Measurements from ENCODE around the gene GNAI2.

- no peak for TF ChIP-seq GLIS3 (CRISPR knock-in tag; IDR thresholded peaks at IDR 0.05)
- TF ChIP-seq ARNTL (CRISPR knock-in tag; IDR thresholded peaks at IDR 0.05; ENCODE audit: borderline replicate concordance, low read depth): no peak
- no peak for TF ChIP-seq ZC3H10 (CRISPR knock-in tag; IDR thresholded peaks at IDR 0.05)
- TF ChIP-seq TCF4 (CRISPR knock-in tag; IDR thresholded peaks at IDR 0.05; ENCODE audit: borderline replicate concordance): no peak
- TF ChIP-seq CSRNP3 (CRISPR knock-in tag; IDR thresholded peaks at IDR 0.05): no peak
- TF ChIP-seq ZNF8 (CRISPR knock-in tag; IDR thresholded peaks at IDR 0.05): no peak
Measured at GRCh38 chr3:50212502-50212901, 23.5 kb upstream of the GNAI2 start.

Data from SK-N-SH treated with all-trans-retinoic acid at 6 μM for 48 hours (cell line).